ENCODE measurements around the gene XRCC3.

Gene XRCC3

GRCh38 chr14:103676881-103677675 is 38.2 kb downstream of the XRCC3 start:
- Histone ChIP-seq H3K27ac (no peak overlapping the region), H3K9me3 (no peaks in the 10 kb centered on the region), H3K4me3 (ENCODE audit: low read depth in 1 of 2, low read length in 1 of 2) (no peak overlapping the region), H3K4me1 (ENCODE audit: control insufficient read depth in 1 of 2, insufficient read depth in 1 of 2, low read depth in 1 of 2, low read length in 1 of 2) (no peaks in the 10 kb centered on the region), H3K36me3 (peaks cover 100% of the 10 kb centered on the region), H3K27me3 (no peaks in the 10 kb centered on the region)
- TF ChIP-seq CTCF (IDR thresholded peaks at IDR 0.05) = no peak

- Histone ChIP-seq H3K27ac (no peak overlapping the region), H3K27me3 (no peaks in the 10 kb centered on the region), H3K9me3 (no peaks in the 10 kb centered on the region), H3K4me3 (ENCODE audit: low read depth in 1 of 2, low read length in 1 of 2) (no peak overlapping the region), H3K36me3 (peaks cover 100% of the 10 kb centered on the region), H3K4me1 (ENCODE audit: control insufficient read depth in 1 of 2, insufficient read depth in 1 of 2, low read depth in 1 of 2, low read length in 1 of 2) (no peaks in the 10 kb centered on the region)
- no peak for TF ChIP-seq CTCF (IDR thresholded peaks at IDR 0.05)
Measured at GRCh38 chr14:103675957-103676356, 39.3 kb downstream of the XRCC3 start.

DNA sequence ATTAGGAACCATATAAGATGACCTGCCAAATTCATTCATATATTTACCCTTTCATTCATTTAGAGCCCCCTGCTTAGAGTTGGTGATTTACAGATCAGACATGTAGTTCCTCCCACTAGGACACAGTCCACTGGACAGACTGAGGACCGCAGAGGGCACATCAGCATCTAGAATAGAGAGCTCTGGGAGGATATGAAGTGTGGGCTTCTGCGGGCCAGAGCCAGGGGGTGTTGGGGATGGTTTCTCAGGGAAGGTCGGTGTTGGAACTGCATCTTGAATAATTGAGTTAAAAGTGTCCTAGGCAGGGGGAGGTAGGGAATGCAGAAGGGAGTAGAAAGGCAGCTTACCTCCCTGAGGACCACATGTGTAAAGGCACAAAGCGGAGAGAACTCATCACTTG is 43.3 kb downstream of the XRCC3 start:
- no peaks in the 10 kb centered on the region for H3K27me3 ChIP-seq
- no peak for TF ChIP-seq CTCF (IDR thresholded peaks at IDR 0.05)
- H3K9me3 ChIP-seq = no peaks in the 10 kb centered on the region
- H3K4me3 ChIP-seq (ENCODE audit: low read depth in 1 of 2, low read length in 1 of 2) = no peak overlapping the region
- H3K27ac ChIP-seq = no peak overlapping the region
- peaks cover 100% of the 10 kb centered on the region for H3K36me3 ChIP-seq
- H3K4me1 ChIP-seq (ENCODE audit: control insufficient read depth in 1 of 2, insufficient read depth in 1 of 2, low read depth in 1 of 2, low read length in 1 of 2) = no peaks in the 10 kb centered on the region

DNA sequence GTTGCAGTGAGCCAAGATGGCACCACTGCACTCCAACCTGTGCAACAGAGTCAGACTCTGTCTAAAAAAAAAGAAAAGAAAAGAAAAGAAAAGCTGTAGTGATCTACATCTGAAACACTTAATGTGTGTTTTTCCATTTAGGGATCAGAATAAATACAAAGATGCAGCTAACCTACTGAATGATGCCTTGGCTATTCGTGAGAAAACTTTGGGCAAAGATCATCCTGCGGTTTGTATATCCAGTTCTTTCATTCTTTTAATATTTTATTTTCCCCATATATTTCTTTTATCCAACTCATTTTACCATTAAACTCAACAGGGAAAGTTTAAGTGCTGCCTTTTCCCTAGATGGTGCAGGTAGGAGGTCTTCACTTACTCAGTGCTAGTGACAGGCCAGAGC is 45.9 kb downstream of the XRCC3 start:
- no peaks in the 10 kb centered on the region for H3K9me3 ChIP-seq
- peaks cover 98% of the 10 kb centered on the region for H3K36me3 ChIP-seq
- no peak overlapping the region for H3K27ac ChIP-seq
- H3K4me3 ChIP-seq (ENCODE audit: low read depth in 1 of 2, low read length in 1 of 2) = no peak overlapping the region
- H3K27me3 ChIP-seq = no peaks in the 10 kb centered on the region
- H3K4me1 ChIP-seq (ENCODE audit: control insufficient read depth in 1 of 2, insufficient read depth in 1 of 2, low read depth in 1 of 2, low read length in 1 of 2) = no peaks in the 10 kb centered on the region
- TF ChIP-seq CTCF (IDR thresholded peaks at IDR 0.05) = no peak

GRCh38 chr14:103668117-103668516 is 47.1 kb downstream of the XRCC3 start:
- peaks cover 98% of the 10 kb centered on the region for H3K36me3 ChIP-seq
- no peaks in the 10 kb centered on the region for H3K4me1 ChIP-seq (ENCODE audit: control insufficient read depth in 1 of 2, insufficient read depth in 1 of 2, low read depth in 1 of 2, low read length in 1 of 2)
- H3K27me3 ChIP-seq = no peaks in the 10 kb centered on the region
- H3K4me3 ChIP-seq (ENCODE audit: low read depth in 1 of 2, low read length in 1 of 2) = no peak overlapping the region
- TF ChIP-seq CTCF (IDR thresholded peaks at IDR 0.05) = no peak
- H3K9me3 ChIP-seq = no peaks in the 10 kb centered on the region
- H3K27ac ChIP-seq = no peak overlapping the region

Measured in neutrophil (primary cell).